Heart right ventricle (tissue), 16 donors: ENCODE measurements around the gene PITX2. TPM values are rescaled to one million over a fixed set of nuclear protein-coding genes. Genes with fewer than 3 reads are reported as not detected.

Experiments used
- ATAC-seq, 8 donors: fragments of 200-7000 bp; cut with Tn5 transposase; one replicate each; pipeline ENCODE4 v1.9.1; 2020; ENCODE audit warnings: mild to moderate bottlenecking in 8 of 8, moderate library complexity in 8 of 8, moderate number of reproducible peaks in 1 of 8
- DNase-seq, 2 donors: peaks; one replicate each; pipeline ENCODE4 v3.0.0-alpha.2; 2020
- H3K27ac ChIP-seq, 10 donors: fragments of 200-600 bp; sonication (generic) in 2 of 10; one replicate each; pipeline versions ENCODE4 v1.5.0 to v1.8.0; 2020 to 2022; ENCODE audit warnings: mild to moderate bottlenecking in 3 of 10
- H3K27me3 ChIP-seq, 7 donors: fragments of 200-600 bp; one replicate each; pipeline ENCODE4 v1.8.0; 2021 to 2022; ENCODE audit warnings: mild to moderate bottlenecking in 2 of 7
- H3K36me3 ChIP-seq, 9 donors: fragments of 200-600 bp; sonication (generic) in 1 of 9; one replicate each; pipeline versions ENCODE4 v1.5.0 to v1.8.0; 2020 to 2022; ENCODE audit warnings: mild to moderate bottlenecking in 2 of 9
- H3K4me1 ChIP-seq, 9 donors: fragments of 200-600 bp; sonication (generic) in 1 of 9; one replicate each; pipeline versions ENCODE4 v1.5.0 to v1.8.0; 2020 to 2022; ENCODE audit warnings: mild to moderate bottlenecking in 4 of 9
- H3K4me3 ChIP-seq, 10 donors: fragments of 200-600 bp; sonication (generic) in 2 of 10; one replicate each; pipeline versions ENCODE4 v1.5.0 to v1.8.0; 2020 to 2022; ENCODE audit warnings: mild to moderate bottlenecking in 7 of 10, moderate library complexity in 2 of 10
- H3K9me3 ChIP-seq, 11 donors: fragments of 200-600 bp in 10 of 11; sonication (generic) in 2 of 11; one replicate each; pipeline versions ENCODE4 v1.5.0 to v1.8.0; 2013 to 2022; ENCODE audit warnings: mild to moderate bottlenecking in 2 of 11, control low read depth in 1 of 11, moderate library complexity in 1 of 11
- CTCF ChIP-seq, 9 donors: fragments of 200-600 bp; sonication (generic) in 2 of 9; IDR thresholded peaks; one replicate each; pipeline versions ENCODE4 v1.5.0 to v1.8.0; 2021 to 2022; ENCODE audit warnings: antibody characterized with exemption in 9 of 9, mild to moderate bottlenecking in 5 of 9, moderate library complexity in 1 of 9
- WGBS, 2 donors: extraction: QIAGEN DNeasy Blood & Tissue Kit; methylation state at CpG; one replicate each; pipeline ENCODE4 v1.1.7; 2013; ENCODE audit warnings: inconsistent platforms in 1 of 2; 5-methylcytosine and 5-hydroxymethylcytosine counted together
- intact Hi-C, 10 donors: fragments of 100-400 bp; cut with DNase I; formaldehyde crosslinking; loops; one replicate each; pipeline versions ENCODE4 v1.11.1 to v1.14.2; 2022
- polyA plus RNA-seq, 2 donors: library from polyadenylated mRNA; stranded (reverse); fragments of 200-250 nt; gene quantifications; one replicate each; pipeline ENCODE4 v1.2.3, GENCODE V29; 2013
- total RNA-seq, 10 donors: library from RNA; stranded (reverse); fragmentation: NEBNext Ultra II Directional in 3 of 10; extraction: Animal tissue kit (Norgen Biotek cat#: 25700) in 3 of 10; gene quantifications; one replicate each; pipeline versions ENCODE4 v1.2.1 to v1.2.4, GENCODE V29; 2021 to 2023
- donor health status: Arrhythmogenic right ventricular cardiomyopathy.
- donor health status: ischemic (EF 13 %, LVEDD 7.1; RV severe dilation, severe dysfunction).
- donor health status: healthy with polysubstance abuse.
- donor health status: DM: no; HTN: yes; CAD: no.
- donor health status: DM: no; HTN: no; CAD: no.
- donor health status: ischemic (EF 25% LVEDD 6.9; RV normal size, moderate dysfunction).
- donor health status: ischemic (EF 25% LVEDD 5.7; RV mildly dilated, moderate dysfunction).
- donor health status: healthy.
- donor health status: DM: yes; HTN: yes; CAD: no.
- donor health status: Ischemic cardiomyopathy.
- donor health status: ischemic (EF 35%, LVEDD 5.7; RV mildly dilated, moderate dysfunction).
- donor health status: nonischemic (EF 11% LVEDD 7.7; RV severe dilation, severe dysfunction).
- donor health status: DM: yes; HTN: yes; CAD: no.
- donor health status: PGD.
- donor health status: ischemic (EF 29% LVEDD 5.4; RV normal size, mild dysfunction).
- donor health status: nonischemic (EF 23%, LVEDD 6.1; RV moderate dilation, normal function).

The PITX2 gene
- total and polyA plus RNA-seq, 12 donors, result 0.04 to 0.57 (median 0.10) TPM; not detected in 9

DNA sequence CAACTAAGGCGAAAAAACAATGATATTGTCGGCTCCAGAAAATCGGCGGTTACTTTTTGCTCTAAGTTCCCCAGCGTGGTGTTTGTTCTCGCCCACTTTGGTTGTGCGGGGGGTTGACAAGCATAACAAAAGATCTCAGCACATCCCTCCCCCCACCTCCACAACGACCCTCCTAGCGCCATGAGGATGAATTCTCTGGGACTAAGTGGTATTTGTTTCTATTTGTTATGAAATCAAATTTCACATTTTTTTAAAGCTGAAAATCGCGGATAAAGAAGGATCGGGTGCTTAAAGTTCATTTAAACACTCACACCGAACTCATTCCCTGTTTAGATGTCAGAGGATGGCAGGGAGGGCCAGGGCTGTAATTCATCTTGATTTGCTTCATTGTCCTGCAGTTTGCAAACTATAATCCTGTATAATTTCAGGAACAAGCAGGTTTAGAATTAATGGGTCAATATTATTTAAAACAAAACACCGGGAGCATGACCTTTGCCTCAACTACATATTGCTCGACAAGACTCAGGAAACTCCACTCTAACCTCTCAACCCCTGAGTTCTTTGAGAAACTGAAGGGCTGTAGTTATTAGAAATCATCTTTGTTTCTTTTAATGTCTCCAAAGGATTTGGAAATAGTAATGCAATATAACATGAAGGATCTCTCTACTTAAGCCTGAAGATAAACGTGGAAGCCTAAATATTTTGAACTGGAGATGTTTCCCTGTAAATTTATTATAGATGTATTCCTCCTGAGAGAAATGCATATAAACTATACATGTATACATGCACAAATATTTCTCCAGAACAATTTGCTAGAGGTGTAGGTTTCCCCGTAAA, 6.4 kb downstream of the PITX2 start:
- no peak overlapping the region for H3K27ac ChIP-seq
- H3K9me3 ChIP-seq, result no peaks in the 10 kb centered on the region
- TF ChIP-seq CTCF (IDR thresholded peaks at IDR 0.05), result no peak
- intact Hi-C loops, result no loop called here
- H3K27me3 ChIP-seq, result peaks cover 30 to 100% (median 100%) of the 10 kb centered on the region in 7 donors
- H3K4me1 ChIP-seq, result peaks cover 0 to 28% (median 12%) of the 10 kb centered on the region in 9 donors
- WGBS, 2 donors, result 7 to 9% methylated on average over 17 of the region's 17 CpGs
- no peak for ATAC-seq
- DNase-seq, result no peak
- no peaks in the 10 kb centered on the region for H3K36me3 ChIP-seq
- H3K4me3 ChIP-seq, result no peak overlapping the region

GRCh38 chr4:110615353-110616237, 7.3 kb downstream of the PITX2 start:
- H3K4me3 ChIP-seq, result no peak overlapping the region
- peaks cover 27 to 100% (median 100%) of the 10 kb centered on the region in 7 donors for H3K27me3 ChIP-seq
- ATAC-seq (no peak), DNase-seq (no peak)
- H3K9me3 ChIP-seq, result no peaks in the 10 kb centered on the region
- H3K27ac ChIP-seq, result no peak overlapping the region
- intact Hi-C loops, result no loop called here
- WGBS, 2 donors, result 6 to 9% methylated on average over 38 of the region's 38 CpGs
- peaks cover 0 to 23% (median 7%) of the 10 kb centered on the region in 9 donors for H3K4me1 ChIP-seq
- H3K36me3 ChIP-seq, result no peaks in the 10 kb centered on the region
- TF ChIP-seq CTCF (IDR thresholded peaks at IDR 0.05), result no peak

DNA sequence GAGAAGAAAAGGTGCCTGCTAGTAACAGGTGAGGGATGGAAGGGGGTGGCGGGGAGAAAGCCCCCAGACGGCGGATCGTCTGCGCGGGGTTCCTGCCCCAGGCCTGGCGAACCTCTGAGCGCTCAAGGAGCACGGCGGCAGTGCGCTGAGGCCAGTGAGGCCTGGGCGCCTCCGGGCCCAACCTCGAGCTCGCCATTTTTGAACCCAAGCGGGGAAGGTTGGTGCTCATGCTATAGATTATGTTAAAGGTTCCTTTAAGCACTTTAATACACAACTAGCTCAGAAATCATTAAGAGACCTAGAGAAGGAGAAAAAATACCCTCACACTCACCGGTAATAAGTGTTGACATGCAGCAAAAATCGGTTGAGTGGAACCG, 7.9 kb downstream of the PITX2 start:
- TF ChIP-seq CTCF (IDR thresholded peaks at IDR 0.05), result no peak
- no peak overlapping the region for H3K4me3 ChIP-seq
- H3K4me1 ChIP-seq, result peaks cover 0 to 21% (median 7%) of the 10 kb centered on the region in 9 donors
- DNase-seq (no peak), ATAC-seq (no peak)
- H3K36me3 ChIP-seq, result no peaks in the 10 kb centered on the region
- H3K9me3 ChIP-seq, result no peaks in the 10 kb centered on the region
- peaks cover 21 to 100% (median 100%) of the 10 kb centered on the region in 7 donors for H3K27me3 ChIP-seq
- no peak overlapping the region for H3K27ac ChIP-seq
- 12 to 19% methylated on average over 19 of the region's 19 CpGs for WGBS, 2 donors
- intact Hi-C loops, result no loop called here

DNA sequence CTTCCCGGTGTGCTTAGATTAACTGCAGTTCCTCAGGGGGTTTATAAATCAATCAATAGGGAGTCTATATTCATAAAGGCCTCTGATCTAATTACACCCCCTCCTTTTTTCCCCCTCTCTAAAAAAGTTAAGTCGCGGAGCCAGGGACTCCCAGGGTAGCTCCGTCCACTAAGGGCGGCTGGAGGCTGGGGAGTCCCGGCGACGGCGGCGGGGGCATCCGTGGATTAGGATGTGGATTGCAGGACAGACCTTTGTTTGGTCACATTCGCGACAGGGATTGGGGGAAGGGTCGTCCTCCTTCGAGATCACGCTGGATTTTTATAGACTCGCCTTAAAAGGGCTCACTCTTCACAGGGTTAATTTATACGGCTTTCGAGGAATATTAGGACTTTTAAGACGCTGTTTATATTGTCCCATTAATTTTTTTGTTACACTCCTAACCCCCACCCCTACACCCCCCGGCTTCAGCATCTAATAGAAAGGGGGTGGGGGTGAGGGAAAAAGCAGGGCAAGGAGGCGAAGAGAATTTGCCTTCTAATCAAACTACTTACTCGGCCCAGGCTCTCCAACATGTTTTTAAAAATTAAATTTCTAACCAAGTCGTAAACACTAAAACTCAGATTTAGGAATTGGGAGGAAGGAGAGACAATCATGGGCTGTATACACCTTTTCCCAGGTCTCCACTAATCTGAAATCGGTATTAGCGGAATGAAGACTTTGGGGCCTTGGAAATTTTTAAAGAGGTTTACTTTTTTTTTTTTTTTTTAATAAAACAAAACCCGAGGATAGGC, 8.5 kb downstream of the PITX2 start:
- no peak for ATAC-seq
- no peaks in the 10 kb centered on the region for H3K9me3 ChIP-seq
- no peak overlapping the region for H3K27ac ChIP-seq
- H3K4me1 ChIP-seq, result peaks cover 0 to 17% (median 6%) of the 10 kb centered on the region in 9 donors
- no peak overlapping the region for H3K4me3 ChIP-seq
- peaks cover 15 to 100% (median 100%) of the 10 kb centered on the region in 7 donors for H3K27me3 ChIP-seq
- H3K36me3 ChIP-seq, result no peaks in the 10 kb centered on the region
- WGBS, 2 donors, result 9 to 12% methylated on average over 27 of the region's 27 CpGs
- intact Hi-C loops, result no loop called here
- no peak for DNase-seq
- no peak for TF ChIP-seq CTCF (IDR thresholded peaks at IDR 0.05)
